Gastroesophageal sphincter (tissue), 3 donors: Measurements from ENCODE around the gene GRID2.

Experiments used
- CTCF ChIP-seq, 4 experiments: fragments of 200-600 bp in 2 of 4; fragments of 450-650 bp in 2 of 4; sonication (generic) in 1 of 4; IDR thresholded peaks; one replicate each; pipeline ENCODE4 v1.5.1; 2017 to 2019; ENCODE audit warnings: antibody characterized with exemption in 4 of 4, mild to moderate bottlenecking in 2 of 4, moderate library complexity in 2 of 4
- POLR2A ChIP-seq, 2 donors: fragments of 450-650 bp; IDR thresholded peaks; one replicate each; pipeline ENCODE4 v1.6.1; 2017; ENCODE audit warnings: antibody characterized with exemption in 2 of 2, mild to moderate bottlenecking in 2 of 2, moderate library complexity in 1 of 2

- TF ChIP-seq CTCF (IDR thresholded peaks at IDR 0.05) (no peak), POLR2A (IDR thresholded peaks at IDR 0.05) (no peak)
These were observed 799.3 kb downstream of the GRID2 start for GRCh38 chr4:93103042-93103441.
